Esophagus (tissue), 2 donors: ENCODE data around the gene GGNBP2. TPM values are rescaled to one million over a fixed set of nuclear protein-coding genes. Genes with fewer than 3 reads are reported as not detected.
"Not testable (repeated sequence)": the region's sequence is repeated elsewhere in the genome, so short reads cannot be mapped to it uniquely, and the experiment has no call there.

Source experiments
- H3K27ac ChIP-seq, 2 donors: one replicate each; pipeline ENCODE4 v1.5.1; 2013; ENCODE audit warnings: low read depth in 2 of 2, mild to moderate bottlenecking in 2 of 2, inconsistent platforms in 1 of 2, low read length in 1 of 2, moderate library complexity in 1 of 2
- H3K27me3 ChIP-seq, 2 donors: one replicate each; pipeline ENCODE4 v1.6.1; 2013; ENCODE audit warnings: low read length in 2 of 2, control low read depth in 1 of 2, mild to moderate bottlenecking in 1 of 2; ENCODE audit not compliant: insufficient read depth in 2 of 2, control insufficient read depth in 1 of 2
- H3K36me3 ChIP-seq, 2 donors: one replicate each; pipeline ENCODE4 v1.6.1; 2013; ENCODE audit warnings: low read length in 1 of 2; ENCODE audit not compliant: control insufficient read depth in 2 of 2, insufficient read depth in 2 of 2
- H3K4me1 ChIP-seq, 2 donors: one replicate each; pipeline ENCODE4 v1.6.1; 2013; ENCODE audit warnings: low read length in 1 of 2; ENCODE audit not compliant: control insufficient read depth in 2 of 2, insufficient read depth in 2 of 2
- H3K4me3 ChIP-seq, 2 donors: one replicate each; pipeline ENCODE4 v1.5.1; 2013; ENCODE audit warnings: low read length in 2 of 2, mild to moderate bottlenecking in 2 of 2, low read depth in 1 of 2, moderate library complexity in 1 of 2
- H3K9me3 ChIP-seq, 2 donors: one replicate each; pipeline ENCODE4 v1.6.1; 2013; ENCODE audit warnings: mild to moderate bottlenecking in 2 of 2, low read depth in 1 of 2, low read length in 1 of 2, moderate library complexity in 1 of 2; ENCODE audit not compliant: control insufficient read depth in 2 of 2, insufficient read depth in 1 of 2
- WGBS, 2 donors: extraction: QIAGEN DNeasy Blood & Tissue Kit; methylation state at CpG; one replicate each; pipeline ENCODE4 v1.1.7; 2013; 5-methylcytosine and 5-hydroxymethylcytosine counted together
- polyA plus RNA-seq, 2 donors: library from polyadenylated mRNA; stranded (reverse); fragments of 200-250 nt; gene quantifications; one replicate each; pipeline ENCODE4 v1.2.3, GENCODE V29; 2013
- donor health status: healthy with polysubstance abuse.
- donor health status: Bipolar disorder and iron deficiency.

GGNBP2 gene
- polyA plus RNA-seq, 2 donors = 32.9 to 42.2 TPM

DNA sequence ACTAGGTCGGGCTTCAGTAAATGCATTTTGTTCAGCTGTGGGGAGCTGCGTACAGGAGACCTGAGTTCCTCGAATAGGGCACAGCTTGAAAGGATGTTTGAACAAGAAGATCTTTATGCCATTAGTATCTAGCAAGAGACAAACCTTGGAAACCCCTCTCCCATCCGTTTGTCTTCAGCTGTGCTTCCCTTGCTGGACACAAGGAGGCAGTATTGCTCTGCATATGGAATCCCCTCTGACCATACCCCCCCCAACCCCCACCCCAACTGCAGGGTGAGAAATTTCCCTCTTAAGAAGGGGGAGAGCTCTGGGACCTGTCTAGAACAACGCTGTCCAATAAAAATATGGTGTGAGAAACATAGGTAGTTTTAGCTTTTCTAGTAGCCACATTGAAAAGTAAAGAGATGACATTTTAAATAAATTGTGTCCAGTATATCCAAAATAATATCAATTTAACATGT lies 58.2 kb downstream of the GGNBP2 start:
- Histone ChIP-seq H3K27me3 (no peaks in the 10 kb centered on the region), H3K9me3 (no peaks in the 10 kb centered on the region), H3K27ac (no peak overlapping the region), H3K4me3 (peak overlapping the region; percentile 73 to 93), H3K36me3 (peaks cover 0 to 5% of the 10 kb centered on the region in 2 donors), H3K4me1 (peaks cover 0 to 3% of the 10 kb centered on the region in 2 donors)
- WGBS, 2 donors = 9 to 11% methylated on average over 5 of the region's 5 CpGs

GRCh38 chr17:36605028-36605427 lies 60.3 kb downstream of the GGNBP2 start:
- not testable (repeated sequence) for H3K36me3 ChIP-seq, H3K27me3 ChIP-seq, H3K27ac ChIP-seq, H3K4me1 ChIP-seq, H3K4me3 ChIP-seq, H3K9me3 ChIP-seq
- WGBS, 2 donors = 96 to 99% methylated on average over 5 of the region's 5 CpGs

DNA sequence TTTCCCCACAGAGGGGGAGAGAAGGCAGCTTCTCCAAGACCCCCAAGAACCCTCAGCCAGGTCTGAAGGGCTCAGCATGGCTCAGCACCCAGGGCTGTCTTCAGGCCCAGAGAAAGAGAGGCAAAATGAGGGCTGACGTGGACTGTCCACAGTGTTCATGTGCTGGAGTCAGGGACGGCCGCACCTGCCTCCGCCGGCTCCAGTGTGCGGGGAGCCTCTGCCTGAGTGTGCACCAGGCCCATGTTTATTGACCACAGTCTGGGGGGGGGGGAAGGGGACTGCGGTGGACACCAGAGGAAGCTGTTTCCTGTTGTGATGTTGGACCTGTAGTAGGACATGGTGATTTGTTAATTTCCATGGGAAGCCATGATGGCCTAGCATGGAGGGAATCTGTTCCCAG lies 63.6 kb downstream of the GGNBP2 start:
- no peak overlapping the region for H3K27ac ChIP-seq
- H3K27me3 ChIP-seq = no peaks in the 10 kb centered on the region
- peaks cover 0 to 3% of the 10 kb centered on the region in 2 donors for H3K4me1 ChIP-seq
- no peaks in the 10 kb centered on the region for H3K9me3 ChIP-seq
- 85 to 87% methylated on average over 7 of the region's 7 CpGs for WGBS, 2 donors
- H3K4me3 ChIP-seq = no peak overlapping the region
- H3K36me3 ChIP-seq = peaks cover 0 to 3% of the 10 kb centered on the region in 2 donors

DNA sequence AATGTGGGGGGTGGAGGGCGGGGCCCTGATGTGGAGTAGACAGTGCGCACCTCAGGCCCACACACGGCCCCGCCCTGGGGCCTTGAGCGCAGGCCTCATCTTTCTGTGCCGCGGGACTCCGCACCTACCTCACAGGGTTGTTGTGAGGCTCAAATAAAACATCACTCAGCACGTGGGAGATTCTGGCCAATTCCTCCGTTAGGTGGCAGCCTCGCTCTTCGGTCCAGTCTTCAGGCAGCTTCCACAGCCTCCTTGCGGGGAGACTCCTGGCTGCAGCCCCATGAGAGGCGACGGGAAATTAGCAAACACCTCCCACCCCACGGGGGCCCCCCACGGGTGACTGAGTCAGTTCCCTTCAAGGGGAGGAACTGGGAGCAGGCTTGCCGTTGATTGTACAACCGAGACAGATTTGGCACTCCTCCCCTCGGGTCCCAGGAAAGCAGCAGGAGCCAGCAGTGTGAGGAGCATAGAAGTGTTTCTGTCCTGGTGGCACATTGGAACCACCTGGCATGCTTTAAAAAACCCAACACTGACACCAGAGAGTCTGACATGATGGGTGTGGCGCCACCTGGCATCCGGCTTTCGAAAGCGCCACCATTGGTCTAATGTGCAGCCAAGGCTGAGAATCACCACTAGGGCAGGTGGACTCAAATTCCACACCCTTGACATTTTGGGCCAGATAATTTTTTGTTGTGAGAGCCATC lies 64.2 kb downstream of the GGNBP2 start:
- H3K27me3 ChIP-seq = no peaks in the 10 kb centered on the region
- H3K4me1 ChIP-seq = peaks cover 0 to 3% of the 10 kb centered on the region in 2 donors
- H3K27ac ChIP-seq = no peak overlapping the region
- 39 to 41% methylated on average over 24 of the region's 24 CpGs for WGBS, 2 donors
- no peak overlapping the region for H3K4me3 ChIP-seq
- peaks cover 0 to 3% of the 10 kb centered on the region in 2 donors for H3K36me3 ChIP-seq
- no peaks in the 10 kb centered on the region for H3K9me3 ChIP-seq

GRCh38 chr17:36609498-36609862 lies 64.8 kb downstream of the GGNBP2 start:
- Histone ChIP-seq H3K36me3 (peaks cover 0 to 3% of the 10 kb centered on the region in 2 donors), H3K4me3 (no peak overlapping the region), H3K27ac (no peak overlapping the region), H3K9me3 (no peaks in the 10 kb centered on the region), H3K27me3 (no peaks in the 10 kb centered on the region), H3K4me1 (peaks cover 0 to 3% of the 10 kb centered on the region in 2 donors)
- 81 to 86% methylated on average over 7 of the region's 7 CpGs for WGBS, 2 donors

DNA sequence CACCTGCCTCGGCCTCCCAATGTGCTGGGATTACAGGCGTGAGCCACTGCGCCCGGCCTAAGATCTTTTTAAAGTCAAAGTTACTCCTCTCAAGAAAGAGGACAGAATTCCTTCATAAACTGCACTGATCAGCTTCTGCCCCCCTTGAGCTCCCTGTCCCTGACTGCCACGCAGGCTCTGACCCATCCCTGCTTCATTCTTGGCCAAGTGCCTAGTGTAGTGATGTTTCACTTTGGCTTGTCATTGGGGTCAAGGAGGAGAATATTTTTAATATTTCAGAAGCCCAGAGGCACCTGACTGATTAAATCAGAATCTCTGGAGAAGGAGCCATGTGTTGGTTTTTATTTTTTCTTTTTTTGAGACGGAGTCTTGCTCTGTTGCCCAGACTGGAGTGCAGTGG lies 65.8 kb downstream of the GGNBP2 start:
- peaks cover 0 to 3% of the 10 kb centered on the region in 2 donors for H3K4me1 ChIP-seq
- 75 to 76% methylated on average over 6 of the region's 6 CpGs for WGBS, 2 donors
- H3K4me3 ChIP-seq = no peak overlapping the region
- H3K36me3 ChIP-seq = peaks cover 0 to 3% of the 10 kb centered on the region in 2 donors
- no peaks in the 10 kb centered on the region for H3K27me3 ChIP-seq
- H3K9me3 ChIP-seq = no peaks in the 10 kb centered on the region
- no peak overlapping the region for H3K27ac ChIP-seq

DNA sequence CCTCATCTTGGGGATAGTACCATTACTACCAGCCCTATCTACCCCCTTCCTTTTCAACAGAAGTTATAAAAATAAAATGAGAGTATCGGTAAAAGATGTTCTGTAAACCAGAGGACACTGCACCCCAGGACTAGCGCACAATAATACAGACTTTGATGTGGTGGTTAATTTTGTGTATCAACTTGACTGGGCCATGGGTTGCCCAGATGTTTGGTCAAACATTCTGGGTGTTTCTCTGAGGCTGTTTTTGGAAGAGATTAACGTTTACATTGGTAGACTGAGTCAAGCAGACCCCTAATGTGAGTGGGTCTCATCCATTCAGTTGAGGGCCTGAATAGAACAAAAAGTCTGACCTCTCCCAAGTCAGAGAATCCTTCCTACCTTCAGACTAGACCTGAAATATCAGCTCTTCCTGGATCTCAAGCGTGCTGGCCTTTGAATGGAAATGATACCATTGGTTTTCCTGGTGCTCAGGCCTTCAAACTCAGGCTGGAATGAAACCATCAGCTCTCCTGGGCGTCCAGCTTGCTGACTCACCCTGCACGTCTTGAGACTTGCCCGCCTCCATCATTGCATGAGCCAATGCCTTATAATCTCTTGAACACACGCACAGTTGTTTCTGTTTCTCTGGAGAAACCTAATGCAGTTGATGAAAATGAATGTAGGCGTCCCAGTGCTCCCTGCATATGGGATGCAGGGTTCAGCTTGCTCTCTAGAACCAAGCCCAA lies 66.8 kb downstream of the GGNBP2 start:
- Histone ChIP-seq H3K4me1 (peaks cover 0 to 3% of the 10 kb centered on the region in 2 donors), H3K27ac (no peak overlapping the region), H3K9me3 (no peaks in the 10 kb centered on the region), H3K4me3 (no peak overlapping the region), H3K36me3 (peaks cover 0 to 3% of the 10 kb centered on the region in 2 donors), H3K27me3 (no peaks in the 10 kb centered on the region)
- 57 to 62% methylated on average over 9 of the region's 9 CpGs for WGBS, 2 donors

DNA sequence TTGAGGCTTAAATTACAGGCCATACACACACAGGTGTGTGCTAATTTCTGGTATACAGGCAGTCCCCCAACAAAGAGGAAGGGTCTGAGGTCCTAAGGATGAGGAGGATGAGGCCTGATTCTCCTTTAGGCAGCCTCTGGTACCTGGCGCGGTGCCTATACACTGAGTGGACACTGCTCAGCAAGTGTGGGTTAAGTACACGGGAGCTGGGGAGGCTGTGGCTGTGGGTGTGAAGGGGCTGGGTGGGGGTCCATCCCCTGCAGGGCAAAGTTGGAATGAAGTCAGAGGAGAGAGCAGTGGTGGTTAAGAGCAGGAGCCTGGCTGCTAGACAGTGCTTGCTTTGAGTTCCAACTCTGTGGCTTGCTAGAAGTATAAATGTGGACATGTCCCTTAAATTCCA lies 67.6 kb downstream of the GGNBP2 start:
- 74 to 77% methylated on average over 3 of the region's 3 CpGs for WGBS, 2 donors
- Histone ChIP-seq H3K27me3 (no peaks in the 10 kb centered on the region), H3K4me3 (no peak overlapping the region)

DNA sequence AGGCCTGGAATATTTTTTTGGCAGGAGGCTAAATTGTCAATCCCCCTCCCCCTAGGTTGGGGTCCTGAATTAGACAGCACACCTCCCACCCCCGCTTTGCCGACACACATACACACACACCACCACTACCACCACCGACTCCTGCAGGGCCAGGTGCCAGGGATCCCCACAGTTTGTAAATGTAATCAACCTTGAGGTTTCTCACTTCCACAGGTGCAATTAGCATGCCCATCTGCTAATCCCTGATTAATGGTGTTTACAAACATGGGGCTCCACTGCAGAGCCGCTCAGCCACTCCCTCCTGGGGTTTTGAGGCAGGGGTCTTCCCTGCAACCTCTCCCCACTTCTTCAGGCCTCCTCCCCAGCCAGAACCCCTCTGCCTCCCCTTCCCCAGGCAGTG lies 68.4 kb downstream of the GGNBP2 start:
- Histone ChIP-seq H3K4me1 (peaks cover 0 to 3% of the 10 kb centered on the region in 2 donors), H3K36me3 (no peaks in the 10 kb centered on the region), H3K4me3 (no peak overlapping the region), H3K9me3 (no peaks in the 10 kb centered on the region), H3K27ac (no peak overlapping the region), H3K27me3 (no peaks in the 10 kb centered on the region)
- 64 to 66% methylated on average over 4 of the region's 4 CpGs for WGBS, 2 donors

More for the DNA sequence above, 67.6 kb downstream of the GGNBP2 start:
- Histone ChIP-seq H3K27ac (no peak overlapping the region), H3K36me3 (peaks cover 0 to 3% of the 10 kb centered on the region in 2 donors), H3K9me3 (no peaks in the 10 kb centered on the region), H3K4me1 (peaks cover 0 to 3% of the 10 kb centered on the region in 2 donors)
